Measurements from ENCODE around the gene MBP.

The MBP gene

DNA sequence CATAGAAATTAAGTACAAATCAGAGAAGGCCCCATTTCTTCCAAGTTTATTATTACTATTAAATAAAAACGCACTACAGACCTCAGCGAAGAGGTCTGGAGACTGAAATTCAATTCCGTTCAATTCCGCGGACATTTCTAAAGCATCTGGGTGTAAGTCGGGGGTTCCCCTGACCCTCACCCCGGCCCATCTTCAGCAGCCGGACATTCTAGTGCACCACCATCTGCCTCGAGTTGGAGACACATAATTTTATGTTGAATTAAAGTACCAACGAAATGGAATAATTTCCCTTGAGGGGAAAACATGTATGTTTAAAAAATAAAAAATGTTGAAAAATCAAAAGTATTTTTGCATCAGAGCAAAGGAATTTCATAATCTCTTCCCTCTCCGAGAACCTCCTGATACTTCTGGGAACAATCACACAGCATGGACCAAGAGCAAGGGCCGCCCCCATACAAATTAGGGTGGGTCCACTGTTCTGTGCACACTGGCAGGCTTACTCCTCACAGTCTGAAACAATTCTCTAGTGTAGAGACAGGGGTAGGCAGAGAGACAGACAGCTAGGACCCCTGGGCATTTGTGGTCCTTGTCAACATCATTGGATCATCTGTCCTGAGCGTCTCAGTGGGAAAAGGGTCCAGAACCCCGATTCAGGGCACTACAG lies 29.3 kb downstream of the MBP start:
- no peak for DNase-seq (ENCODE audit: low read depth in 1 of 2, low spot score in 1 of 2)
- Histone ChIP-seq H3K27me3 (ENCODE audit: insufficient read depth, poor library complexity, severe bottlenecking) (no peaks in the 10 kb centered on the region), H3K27ac (replicated peaks) (peak overlapping the region; percentile 83), H3K4me3 (replicated peaks; ENCODE audit: insufficient read depth, low read length) (no peak overlapping the region)
- TF ChIP-seq POLR2AphosphoS5 (IDR thresholded peaks at IDR 0.05; ENCODE audit: low read depth) (no peak), SPI1 (IDR thresholded peaks at IDR 0.05; ENCODE audit: borderline replicate concordance, low read depth) (no peak), GABPA (IDR thresholded peaks at IDR 0.05; ENCODE audit: low read depth) (no peak)
- TF ChIP-seq, protein P1, sequence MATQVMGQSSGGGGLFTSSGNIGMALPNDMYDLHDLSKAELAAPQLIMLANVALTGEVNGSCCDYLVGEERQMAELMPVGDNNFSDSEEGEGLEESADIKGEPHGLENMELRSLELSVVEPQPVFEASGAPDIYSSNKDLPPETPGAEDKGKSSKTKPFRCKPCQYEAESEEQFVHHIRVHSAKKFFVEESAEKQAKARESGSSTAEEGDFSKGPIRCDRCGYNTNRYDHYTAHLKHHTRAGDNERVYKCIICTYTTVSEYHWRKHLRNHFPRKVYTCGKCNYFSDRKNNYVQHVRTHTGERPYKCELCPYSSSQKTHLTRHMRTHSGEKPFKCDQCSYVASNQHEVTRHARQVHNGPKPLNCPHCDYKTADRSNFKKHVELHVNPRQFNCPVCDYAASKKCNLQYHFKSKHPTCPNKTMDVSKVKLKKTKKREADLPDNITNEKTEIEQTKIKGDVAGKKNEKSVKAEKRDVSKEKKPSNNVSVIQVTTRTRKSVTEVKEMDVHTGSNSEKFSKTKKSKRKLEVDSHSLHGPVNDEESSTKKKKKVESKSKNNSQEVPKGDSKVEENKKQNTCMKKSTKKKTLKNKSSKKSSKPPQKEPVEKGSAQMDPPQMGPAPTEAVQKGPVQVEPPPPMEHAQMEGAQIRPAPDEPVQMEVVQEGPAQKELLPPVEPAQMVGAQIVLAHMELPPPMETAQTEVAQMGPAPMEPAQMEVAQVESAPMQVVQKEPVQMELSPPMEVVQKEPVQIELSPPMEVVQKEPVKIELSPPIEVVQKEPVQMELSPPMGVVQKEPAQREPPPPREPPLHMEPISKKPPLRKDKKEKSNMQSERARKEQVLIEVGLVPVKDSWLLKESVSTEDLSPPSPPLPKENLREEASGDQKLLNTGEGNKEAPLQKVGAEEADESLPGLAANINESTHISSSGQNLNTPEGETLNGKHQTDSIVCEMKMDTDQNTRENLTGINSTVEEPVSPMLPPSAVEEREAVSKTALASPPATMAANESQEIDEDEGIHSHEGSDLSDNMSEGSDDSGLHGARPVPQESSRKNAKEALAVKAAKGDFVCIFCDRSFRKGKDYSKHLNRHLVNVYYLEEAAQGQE (IDR thresholded peaks at IDR 0.05; ENCODE audit: insufficient replicate concordance, low read depth): no peak
- TF ChIP-seq, protein P2, sequence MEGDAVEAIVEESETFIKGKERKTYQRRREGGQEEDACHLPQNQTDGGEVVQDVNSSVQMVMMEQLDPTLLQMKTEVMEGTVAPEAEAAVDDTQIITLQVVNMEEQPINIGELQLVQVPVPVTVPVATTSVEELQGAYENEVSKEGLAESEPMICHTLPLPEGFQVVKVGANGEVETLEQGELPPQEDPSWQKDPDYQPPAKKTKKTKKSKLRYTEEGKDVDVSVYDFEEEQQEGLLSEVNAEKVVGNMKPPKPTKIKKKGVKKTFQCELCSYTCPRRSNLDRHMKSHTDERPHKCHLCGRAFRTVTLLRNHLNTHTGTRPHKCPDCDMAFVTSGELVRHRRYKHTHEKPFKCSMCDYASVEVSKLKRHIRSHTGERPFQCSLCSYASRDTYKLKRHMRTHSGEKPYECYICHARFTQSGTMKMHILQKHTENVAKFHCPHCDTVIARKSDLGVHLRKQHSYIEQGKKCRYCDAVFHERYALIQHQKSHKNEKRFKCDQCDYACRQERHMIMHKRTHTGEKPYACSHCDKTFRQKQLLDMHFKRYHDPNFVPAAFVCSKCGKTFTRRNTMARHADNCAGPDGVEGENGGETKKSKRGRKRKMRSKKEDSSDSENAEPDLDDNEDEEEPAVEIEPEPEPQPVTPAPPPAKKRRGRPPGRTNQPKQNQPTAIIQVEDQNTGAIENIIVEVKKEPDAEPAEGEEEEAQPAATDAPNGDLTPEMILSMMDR (IDR thresholded peaks at IDR 0.05; ENCODE audit: insufficient read depth, low read length): no peak

DNA sequence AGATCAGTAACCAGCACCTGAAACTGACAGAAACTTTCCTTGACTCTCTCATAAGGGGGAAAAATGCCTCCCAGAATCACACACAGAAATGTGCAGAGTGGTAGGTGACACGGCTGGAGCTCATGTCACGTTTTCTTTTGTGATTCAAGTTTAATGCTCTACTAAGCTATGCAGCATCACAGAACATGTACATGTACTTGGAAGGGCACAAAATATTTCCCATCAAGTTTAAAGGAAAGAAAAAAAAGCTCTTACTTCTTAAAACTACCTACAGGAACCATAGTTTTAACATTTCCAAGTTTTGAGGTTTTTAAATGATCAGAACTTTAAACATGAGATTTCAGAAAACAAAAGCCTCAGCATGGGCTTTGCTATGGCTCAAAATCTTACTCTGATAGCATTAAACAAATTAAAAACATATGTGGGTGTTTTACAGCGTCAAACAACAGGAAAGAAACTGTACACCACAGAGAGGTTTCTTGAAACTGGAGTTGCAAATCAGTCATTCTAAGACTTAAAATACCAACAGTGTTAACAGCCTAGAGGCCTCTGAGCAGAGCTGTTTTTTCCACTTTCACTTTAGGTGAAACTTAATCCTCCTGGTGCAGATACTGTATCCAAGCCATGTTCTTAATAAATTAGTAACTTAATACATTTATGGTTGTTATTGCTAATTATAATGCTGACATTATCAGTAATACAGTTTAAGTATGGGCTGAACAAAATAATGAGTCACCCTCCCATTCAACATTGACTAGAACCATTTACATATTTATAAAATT lies 30.1 kb downstream of the MBP start:
- DNase-seq (ENCODE audit: low read depth in 1 of 2, low spot score in 1 of 2): no peak
- Histone ChIP-seq H3K27me3 (ENCODE audit: insufficient read depth, poor library complexity, severe bottlenecking) (no peaks in the 10 kb centered on the region), H3K27ac (replicated peaks) (peak overlapping the region; percentile 83), H3K4me3 (replicated peaks; ENCODE audit: insufficient read depth, low read length) (no peak overlapping the region)
- TF ChIP-seq, protein P1 (IDR thresholded peaks at IDR 0.05; ENCODE audit: insufficient replicate concordance, low read depth): no peak
- no peak for TF ChIP-seq SPI1 (IDR thresholded peaks at IDR 0.05; ENCODE audit: borderline replicate concordance, low read depth)
- TF ChIP-seq, protein P2 (IDR thresholded peaks at IDR 0.05; ENCODE audit: insufficient read depth, low read length): no peak
- TF ChIP-seq GABPA (IDR thresholded peaks at IDR 0.05; ENCODE audit: low read depth): no peak
- no peak for TF ChIP-seq POLR2AphosphoS5 (IDR thresholded peaks at IDR 0.05; ENCODE audit: low read depth)

DNA sequence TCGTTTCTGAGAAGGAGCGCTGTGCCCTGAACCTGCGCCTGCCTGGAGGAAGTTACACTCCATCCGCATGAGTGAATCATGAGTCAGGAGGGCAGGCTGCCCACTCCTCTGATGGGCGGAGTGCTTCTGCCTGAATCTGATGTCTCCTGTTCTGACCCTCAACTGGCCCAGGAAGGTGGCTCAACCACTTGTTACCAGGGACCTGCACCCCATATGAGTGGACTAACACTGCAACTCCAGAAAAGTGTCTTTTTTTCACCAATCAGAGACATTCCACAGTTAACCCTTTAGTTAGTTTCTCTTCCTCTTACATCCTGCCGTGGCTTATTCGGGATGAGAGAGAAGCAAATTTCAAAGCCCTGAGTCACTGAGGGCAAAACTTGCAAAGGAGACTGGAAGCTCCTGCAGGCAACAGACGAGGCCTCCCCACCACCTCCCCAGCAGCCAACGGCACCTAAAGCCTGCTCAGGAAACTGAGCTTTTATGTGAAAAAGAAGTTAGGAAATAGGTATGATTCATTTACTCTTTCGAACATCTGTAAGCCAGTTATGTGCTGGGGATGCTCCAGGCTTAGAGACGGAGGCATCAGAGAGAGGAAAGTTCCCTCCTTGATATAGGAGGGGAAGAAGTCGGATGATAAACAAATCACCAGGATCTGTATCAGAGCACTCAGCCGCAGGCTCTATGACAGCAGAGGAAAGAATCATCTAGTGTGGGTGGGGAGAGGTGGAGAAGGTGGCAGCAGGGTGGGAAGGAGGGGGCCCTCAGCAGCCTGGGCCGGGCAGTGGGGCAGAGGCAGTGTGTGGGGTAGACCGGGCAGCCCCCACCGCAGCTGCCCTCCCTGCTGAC lies 30.9 kb downstream of the MBP start:
- H3K27me3 ChIP-seq (ENCODE audit: insufficient read depth, poor library complexity, severe bottlenecking): no peaks in the 10 kb centered on the region
- DNase-seq (ENCODE audit: low read depth in 1 of 2, low spot score in 1 of 2): peak; percentile 92 to 99
- peak overlapping the region; percentile 83 for H3K27ac ChIP-seq (replicated peaks)
- no peak overlapping the region for H3K4me3 ChIP-seq (replicated peaks; ENCODE audit: insufficient read depth, low read length)
- TF ChIP-seq SPI1 (IDR thresholded peaks at IDR 0.05; ENCODE audit: borderline replicate concordance, low read depth) (peak; percentile 43; the same call in 1 of the 2 replicates), POLR2AphosphoS5 (IDR thresholded peaks at IDR 0.05; ENCODE audit: low read depth) (peak; percentile 62; the same call in 1 of the 2 replicates), GABPA (IDR thresholded peaks at IDR 0.05; ENCODE audit: low read depth) (no peak)
- TF ChIP-seq, protein P1 (IDR thresholded peaks at IDR 0.05; ENCODE audit: insufficient replicate concordance, low read depth): no peak
- TF ChIP-seq, protein P2 (IDR thresholded peaks at IDR 0.05; ENCODE audit: insufficient read depth, low read length): no peak

Data from HL-60 (cell line).